Peyer's patch (tissue), 4 donors: ENCODE measurements around the gene STEAP3.

Experiments
- CTCF ChIP-seq, 6 experiments: fragments of 450-650 bp in 4 of 6; fragments of 200-600 bp in 2 of 6; sonication (generic) in 1 of 6; IDR thresholded peaks; one replicate each; pipeline ENCODE4 v1.5.1; 2017 to 2019; ENCODE audit warnings: antibody characterized with exemption in 6 of 6, mild to moderate bottlenecking in 3 of 6, moderate library complexity in 1 of 6
- POLR2A ChIP-seq, 2 donors: fragments of 450-650 bp; IDR thresholded peaks; one replicate each; pipeline ENCODE4 v1.5.1; 2017; ENCODE audit warnings: antibody characterized with exemption in 2 of 2, mild to moderate bottlenecking in 2 of 2, moderate library complexity in 2 of 2

- TF ChIP-seq CTCF (IDR thresholded peaks at IDR 0.05) (no peak), POLR2A (IDR thresholded peaks at IDR 0.05) (no peak)
Measured at GRCh38 chr2:119204525-119204924, 19.1 kb upstream of the STEAP3 start.
